WI38 (cell line): ENCODE data around the gene RPS14.
"Not testable (repeated sequence)": the region's sequence is repeated elsewhere in the genome, so short reads cannot be mapped to it uniquely, and the experiment has no call there.

Source experiments
- H3K4me3 ChIP-seq: 2 replicates; pipeline ENCODE4 v1.5.1; 2011; ENCODE audit warnings: low read depth, mild to moderate bottlenecking, control low read depth, low read length
- TF ChIP-seq, protein P1 (sequence below): IDR thresholded peaks from 2 replicates; pipeline ENCODE4 v1.5.1; 2012; ENCODE audit warnings: low read depth, mild to moderate bottlenecking, control low read depth, low read length

Gene RPS14

DNA sequence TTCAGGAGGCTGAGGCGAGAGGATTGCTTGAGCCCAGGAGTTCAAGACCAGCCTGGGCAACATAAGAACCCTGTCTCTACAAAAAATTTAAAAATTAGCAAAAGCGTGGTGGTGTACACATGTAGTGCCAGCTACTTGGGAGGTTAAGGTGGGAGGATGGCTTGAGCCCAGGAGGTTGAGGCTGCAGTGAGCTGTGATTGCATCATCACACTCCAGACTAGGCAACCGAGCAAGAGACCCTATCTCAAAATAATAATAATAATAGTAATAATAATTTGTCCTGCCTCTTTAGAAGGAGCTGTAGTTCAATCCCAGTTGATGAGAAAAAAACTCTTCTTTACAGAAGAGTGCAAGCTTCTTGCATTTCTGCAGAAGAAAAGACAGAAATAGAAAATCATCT, 26.8 kb downstream of the RPS14 start:
- TF ChIP-seq, protein P1, sequence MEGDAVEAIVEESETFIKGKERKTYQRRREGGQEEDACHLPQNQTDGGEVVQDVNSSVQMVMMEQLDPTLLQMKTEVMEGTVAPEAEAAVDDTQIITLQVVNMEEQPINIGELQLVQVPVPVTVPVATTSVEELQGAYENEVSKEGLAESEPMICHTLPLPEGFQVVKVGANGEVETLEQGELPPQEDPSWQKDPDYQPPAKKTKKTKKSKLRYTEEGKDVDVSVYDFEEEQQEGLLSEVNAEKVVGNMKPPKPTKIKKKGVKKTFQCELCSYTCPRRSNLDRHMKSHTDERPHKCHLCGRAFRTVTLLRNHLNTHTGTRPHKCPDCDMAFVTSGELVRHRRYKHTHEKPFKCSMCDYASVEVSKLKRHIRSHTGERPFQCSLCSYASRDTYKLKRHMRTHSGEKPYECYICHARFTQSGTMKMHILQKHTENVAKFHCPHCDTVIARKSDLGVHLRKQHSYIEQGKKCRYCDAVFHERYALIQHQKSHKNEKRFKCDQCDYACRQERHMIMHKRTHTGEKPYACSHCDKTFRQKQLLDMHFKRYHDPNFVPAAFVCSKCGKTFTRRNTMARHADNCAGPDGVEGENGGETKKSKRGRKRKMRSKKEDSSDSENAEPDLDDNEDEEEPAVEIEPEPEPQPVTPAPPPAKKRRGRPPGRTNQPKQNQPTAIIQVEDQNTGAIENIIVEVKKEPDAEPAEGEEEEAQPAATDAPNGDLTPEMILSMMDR: no peak
- no peak overlapping the region for H3K4me3 ChIP-seq

DNA sequence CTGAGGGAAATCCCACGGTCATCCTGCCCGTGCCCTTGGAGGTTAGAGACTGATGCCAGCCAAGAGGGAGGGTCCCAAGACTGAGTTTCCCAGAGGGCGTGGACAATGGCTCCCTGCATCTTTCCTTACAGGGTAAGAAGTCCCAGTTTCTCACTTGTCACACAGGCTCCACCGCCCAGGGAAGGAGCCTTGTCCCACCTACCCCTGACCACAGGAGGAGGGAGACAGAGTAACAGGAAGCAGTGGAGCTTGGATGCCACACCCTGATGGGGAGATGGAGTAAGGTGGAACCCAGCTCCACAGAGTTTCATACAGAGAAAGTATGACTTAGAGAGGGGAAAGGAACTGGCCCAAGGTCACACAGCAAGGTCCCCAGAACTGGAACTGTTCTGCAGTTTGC, 27.5 kb downstream of the RPS14 start:
- TF ChIP-seq, protein P1: no peak
- no peak overlapping the region for H3K4me3 ChIP-seq

DNA sequence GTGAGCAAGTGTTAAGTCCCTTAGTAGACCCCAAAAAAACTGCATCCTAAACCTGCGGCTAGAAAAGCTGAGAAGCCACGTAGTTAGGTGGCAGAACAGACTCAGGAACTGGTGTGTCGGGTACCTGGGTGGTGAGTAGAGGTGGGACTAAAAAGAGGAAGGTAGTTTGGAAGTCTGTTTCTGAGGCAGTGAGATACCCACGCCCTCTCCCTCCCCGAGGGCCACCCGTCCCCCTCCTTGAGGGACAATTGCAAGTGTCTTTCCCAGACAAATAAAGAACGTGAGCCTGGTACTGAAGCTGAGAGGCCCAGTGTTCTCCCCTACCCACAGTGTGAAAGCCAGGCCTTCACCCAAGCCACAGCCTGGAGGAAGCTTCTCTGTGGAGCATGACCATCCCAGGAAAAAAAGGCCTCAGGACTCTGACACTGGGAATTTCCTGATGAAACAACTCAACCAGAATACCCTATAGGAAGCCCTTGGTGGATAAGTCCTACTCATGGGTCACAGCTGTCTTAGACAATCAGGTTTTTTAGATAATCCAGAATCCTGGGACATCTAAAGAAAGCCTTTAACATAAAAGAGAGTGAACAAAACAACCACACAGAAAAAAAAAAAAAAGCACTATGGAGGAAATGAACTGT, 29.8 kb downstream of the RPS14 start:
- H3K4me3 ChIP-seq: no peak overlapping the region
- TF ChIP-seq, protein P1: no peak

DNA sequence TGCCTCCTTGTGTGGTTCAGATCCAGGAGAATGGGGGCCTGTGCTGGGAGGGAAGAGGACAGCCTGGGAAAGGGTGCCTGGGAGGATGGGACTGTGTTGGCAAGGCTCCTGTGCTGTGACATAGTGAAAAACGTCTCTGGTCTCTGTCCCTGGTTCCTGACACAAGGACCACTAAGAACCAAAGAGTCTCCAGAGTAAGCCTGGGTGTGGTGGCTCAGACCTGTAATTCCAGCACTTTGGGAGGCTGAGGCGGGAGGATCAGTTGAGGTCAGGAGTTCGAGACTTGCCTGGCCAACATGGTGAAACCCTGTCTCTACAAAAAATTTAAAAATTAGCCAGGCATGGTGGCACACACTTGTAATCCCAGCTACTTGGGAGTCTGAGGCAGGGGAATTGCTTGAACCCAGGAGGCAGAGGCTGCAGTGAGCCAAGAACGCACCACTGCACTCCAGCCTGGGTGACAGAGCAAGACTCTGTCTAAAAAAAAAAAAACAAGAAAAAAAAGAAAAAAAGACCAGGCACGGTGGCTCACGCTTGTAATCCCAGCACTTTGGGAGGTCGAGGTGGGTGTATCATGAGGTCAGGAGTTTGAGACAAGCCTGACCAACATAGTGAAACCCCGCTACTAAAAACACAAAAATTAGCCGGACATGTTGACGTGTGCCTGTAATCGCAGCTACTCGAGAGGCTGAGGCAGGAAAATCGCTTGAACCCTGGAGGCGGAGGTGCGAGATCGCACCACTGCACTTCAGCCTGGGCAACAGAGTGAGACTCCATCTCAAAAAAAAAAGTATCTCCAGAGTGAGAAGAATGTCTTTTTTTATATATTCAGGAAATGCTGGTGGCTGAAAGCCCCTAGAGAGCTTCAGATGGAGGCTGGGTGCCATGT, 35.4 kb downstream of the RPS14 start:
- not testable (repeated sequence) for H3K4me3 ChIP-seq

DNA sequence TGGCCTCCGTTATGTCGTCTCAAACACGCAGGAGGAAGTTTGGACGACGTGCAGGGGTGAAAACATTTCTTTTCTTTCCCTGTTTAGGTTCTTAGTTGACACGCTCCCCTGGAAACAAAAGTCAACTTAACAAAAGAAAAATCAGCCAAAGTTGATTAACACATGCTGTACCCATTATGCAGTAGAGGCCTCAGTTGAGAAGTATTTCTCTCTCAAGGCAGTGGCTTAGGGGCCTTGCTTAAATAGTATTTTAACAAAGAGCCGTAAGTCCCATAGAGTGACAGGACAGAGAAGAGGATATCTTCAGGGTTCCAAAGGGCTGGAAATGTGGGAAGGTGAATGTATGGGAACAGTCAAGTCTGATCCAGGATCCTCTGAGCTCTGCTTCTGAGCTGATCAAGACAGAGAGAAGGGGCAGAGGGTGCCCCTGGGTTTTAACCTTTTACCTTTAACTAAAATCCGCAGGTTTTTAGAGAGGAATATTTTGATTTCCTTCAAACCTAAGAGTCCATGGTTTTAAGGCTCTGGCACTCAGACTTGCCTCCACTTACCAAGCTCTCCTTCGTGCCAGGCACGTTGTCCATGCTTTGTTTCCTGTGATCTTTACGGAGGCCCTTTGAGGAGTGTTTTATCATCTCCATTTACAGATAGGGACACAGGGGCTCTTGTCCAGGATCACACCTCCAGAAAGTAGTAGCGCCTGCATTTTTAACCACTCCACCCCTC, 36.2 kb downstream of the RPS14 start:
- TF ChIP-seq, protein P1: no peak
- H3K4me3 ChIP-seq: no peak overlapping the region

DNA sequence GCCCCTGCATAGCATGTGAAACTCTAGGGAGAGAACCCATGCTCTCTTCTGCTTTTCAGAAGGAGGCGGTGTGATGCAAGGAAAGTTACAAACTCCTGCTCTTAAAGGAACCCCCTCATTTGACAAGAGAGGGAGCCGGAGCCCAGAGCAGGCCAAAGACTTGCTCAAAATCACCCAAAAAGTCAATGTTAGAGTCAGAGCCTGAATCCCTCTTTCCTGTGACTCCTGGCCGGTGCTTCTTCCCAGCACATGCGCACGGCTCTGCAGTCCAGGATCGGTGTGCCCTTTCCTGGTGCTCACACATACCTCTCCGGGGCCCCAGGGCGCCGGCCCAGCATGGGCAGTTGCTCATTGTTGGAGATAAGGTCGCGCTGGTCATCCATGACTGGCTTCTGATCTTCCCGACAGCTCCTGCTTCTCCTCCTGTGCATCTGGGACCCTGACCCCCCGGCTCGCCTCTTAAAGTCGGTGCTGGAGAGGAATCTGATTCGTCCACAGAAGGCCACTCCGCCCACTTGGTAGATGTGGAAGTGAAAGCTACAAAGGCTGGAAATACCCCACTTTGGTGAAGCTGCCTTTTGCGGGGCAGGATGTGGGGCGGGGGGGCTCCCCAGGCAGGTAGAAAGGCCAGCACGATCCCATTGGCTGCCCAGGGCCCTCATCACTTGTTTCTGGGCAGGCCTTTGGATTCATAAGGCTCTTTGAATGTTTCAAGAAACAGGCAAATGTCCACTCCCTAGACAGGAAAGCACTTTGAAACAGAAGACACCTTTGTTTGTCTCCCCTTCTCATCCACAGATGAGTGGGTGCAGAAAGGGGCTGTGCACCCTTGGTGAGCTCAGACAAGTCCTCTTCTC, 37.0 kb downstream of the RPS14 start, which contains the start of gene CD74:
Gene CD74 (minus strand): TSS at position 592 of the 857 bp plus-strand sequence. CDS start 161 bp downstream, at position 431.
- H3K4me3 ChIP-seq: no peak within 1 kb of the TSS

More for the DNA sequence above, 37.0 kb downstream of the RPS14 start, which contains the start of gene CD74:
- TF ChIP-seq, protein P1: no peak
